Peyer's patch (tissue), 4 donors: ENCODE results near the gene UPK1A.

ENCODE experiments used
- CTCF ChIP-seq, 6 experiments: fragments of 450-650 bp in 4 of 6; fragments of 200-600 bp in 2 of 6; sonication (generic) in 1 of 6; IDR thresholded peaks; one replicate each; pipeline ENCODE4 v1.5.1; 2017 to 2019; ENCODE audit warnings: antibody characterized with exemption in 6 of 6, mild to moderate bottlenecking in 3 of 6, moderate library complexity in 1 of 6
- POLR2A ChIP-seq, 2 donors: fragments of 450-650 bp; IDR thresholded peaks; one replicate each; pipeline ENCODE4 v1.5.1; 2017; ENCODE audit warnings: antibody characterized with exemption in 2 of 2, mild to moderate bottlenecking in 2 of 2, moderate library complexity in 2 of 2

GRCh38 chr19:35724560-35724959 is 58.2 kb downstream of the UPK1A start:
- no peak for TF ChIP-seq CTCF (IDR thresholded peaks at IDR 0.05)
- TF ChIP-seq POLR2A (IDR thresholded peaks at IDR 0.05) = no peak
